Measurements from ENCODE around the gene TEX264.

Gene TEX264

DNA sequence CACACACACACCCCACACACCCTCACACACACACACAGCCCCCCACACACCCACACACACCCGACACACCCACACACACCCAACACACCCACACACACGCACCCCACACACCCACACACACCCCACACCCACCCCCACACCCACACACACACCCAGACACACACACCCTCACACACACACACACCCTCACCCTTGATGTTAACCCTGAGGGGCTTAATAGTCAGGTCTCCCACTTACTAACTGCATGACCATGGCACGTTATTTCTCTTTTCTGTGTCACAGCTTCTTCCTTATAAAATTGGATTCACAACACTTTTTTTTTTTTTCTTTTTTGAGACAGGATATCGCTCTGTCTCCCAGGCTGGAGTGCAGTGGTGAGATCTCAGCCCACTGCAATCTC, 38.6 kb downstream of the TEX264 start:
- FAIRE-seq (no peak), DNase-seq (ENCODE audit: insufficient read length, low spot score) (peak; percentile 6)
- TF ChIP-seq POLR2A (IDR thresholded peaks at IDR 0.05; ENCODE audit: low read depth, low read length): no peak
- TF ChIP-seq TAF1 (IDR thresholded peaks at IDR 0.05; ENCODE audit: low read depth, low read length): no peak
- no peak for TF ChIP-seq PAX5 (IDR thresholded peaks at IDR 0.05; ENCODE audit: insufficient read depth, low read length, severe bottlenecking)
- TF ChIP-seq POU2F2 (IDR thresholded peaks at IDR 0.05; ENCODE audit: low read depth, low read length): no peak
- TF ChIP-seq SPI1 (IDR thresholded peaks at IDR 0.05; ENCODE audit: low read depth, low read length): no peak
- no peak for TF ChIP-seq POLR2AphosphoS5 (IDR thresholded peaks at IDR 0.05; ENCODE audit: low read depth, low read length)

- peak; percentile 30 for DNase-seq (ENCODE audit: insufficient read length, low spot score)
- TF ChIP-seq SPI1 (IDR thresholded peaks at IDR 0.05; ENCODE audit: low read depth, low read length) (no peak), POLR2AphosphoS5 (IDR thresholded peaks at IDR 0.05; ENCODE audit: low read depth, low read length) (no peak), POLR2A (IDR thresholded peaks at IDR 0.05; ENCODE audit: low read depth, low read length) (no peak), POU2F2 (IDR thresholded peaks at IDR 0.05; ENCODE audit: low read depth, low read length) (no peak), TAF1 (IDR thresholded peaks at IDR 0.05; ENCODE audit: low read depth, low read length) (no peak), PAX5 (IDR thresholded peaks at IDR 0.05; ENCODE audit: insufficient read depth, low read length, severe bottlenecking) (no peak)
- FAIRE-seq: no peak
These were observed 39.7 kb downstream of the TEX264 start for GRCh38 chr3:51710631-51711351.

DNA sequence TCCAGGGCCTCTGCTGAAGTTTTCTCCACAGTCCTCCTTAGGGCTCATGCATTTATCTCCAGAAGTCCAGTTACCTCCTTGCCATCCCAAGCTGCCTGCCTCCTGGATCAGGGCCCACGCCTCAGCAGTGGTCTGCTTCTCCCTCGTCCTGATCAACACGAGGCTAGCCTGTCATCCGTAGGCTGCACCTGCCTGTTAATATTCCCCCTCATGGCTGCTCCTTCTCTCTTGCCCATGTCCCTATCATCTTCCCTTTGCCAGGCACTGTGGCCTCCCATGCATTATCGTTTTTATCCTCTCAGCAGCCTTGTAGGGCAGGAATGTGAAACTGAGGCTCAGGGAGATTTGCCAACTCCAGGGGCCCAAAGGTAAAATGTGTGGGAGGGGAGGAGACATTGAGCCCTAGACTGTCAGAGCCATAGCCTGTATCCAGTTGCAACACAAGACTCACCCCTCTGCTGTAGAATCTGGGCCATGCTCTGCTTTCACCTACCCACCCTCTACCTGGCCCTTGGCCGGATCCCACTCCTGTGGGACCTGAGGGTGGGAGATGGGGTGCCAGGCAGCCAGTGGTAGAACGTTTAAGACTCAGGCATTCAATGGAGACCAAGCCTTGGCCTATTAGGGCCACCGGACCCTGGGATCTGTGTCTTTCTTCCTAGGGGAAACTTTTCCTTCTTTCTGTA, 40.4 kb downstream of the TEX264 start:
- no peak for FAIRE-seq
- peak; percentile 5 for DNase-seq (ENCODE audit: insufficient read length, low spot score)
- TF ChIP-seq POU2F2 (IDR thresholded peaks at IDR 0.05; ENCODE audit: low read depth, low read length) (no peak), PAX5 (IDR thresholded peaks at IDR 0.05; ENCODE audit: insufficient read depth, low read length, severe bottlenecking) (no peak), POLR2A (IDR thresholded peaks at IDR 0.05; ENCODE audit: low read depth, low read length) (no peak), POLR2AphosphoS5 (IDR thresholded peaks at IDR 0.05; ENCODE audit: low read depth, low read length) (no peak), SPI1 (IDR thresholded peaks at IDR 0.05; ENCODE audit: low read depth, low read length) (no peak), TAF1 (IDR thresholded peaks at IDR 0.05; ENCODE audit: low read depth, low read length) (no peak)

- FAIRE-seq (no peak), DNase-seq (ENCODE audit: insufficient read length, low spot score) (peak; percentile 12)
- TF ChIP-seq SPI1 (IDR thresholded peaks at IDR 0.05; ENCODE audit: low read depth, low read length): no peak
- no peak for TF ChIP-seq POLR2A (IDR thresholded peaks at IDR 0.05; ENCODE audit: low read depth, low read length)
- TF ChIP-seq POU2F2 (IDR thresholded peaks at IDR 0.05; ENCODE audit: low read depth, low read length): no peak
- TF ChIP-seq TAF1 (IDR thresholded peaks at IDR 0.05; ENCODE audit: low read depth, low read length): no peak
- no peak for TF ChIP-seq PAX5 (IDR thresholded peaks at IDR 0.05; ENCODE audit: insufficient read depth, low read length, severe bottlenecking)
- no peak for TF ChIP-seq POLR2AphosphoS5 (IDR thresholded peaks at IDR 0.05; ENCODE audit: low read depth, low read length)
These were observed 41.0 kb downstream of the TEX264 start for GRCh38 chr3:51712038-51712420.

- no peak for TF ChIP-seq POLR2A (IDR thresholded peaks at IDR 0.05; ENCODE audit: low read depth, low read length)
- no peak for TF ChIP-seq SPI1 (IDR thresholded peaks at IDR 0.05; ENCODE audit: low read depth, low read length)
- no peak for TF ChIP-seq POU2F2 (IDR thresholded peaks at IDR 0.05; ENCODE audit: low read depth, low read length)
- no peak for TF ChIP-seq TAF1 (IDR thresholded peaks at IDR 0.05; ENCODE audit: low read depth, low read length)
- TF ChIP-seq POLR2AphosphoS5 (IDR thresholded peaks at IDR 0.05; ENCODE audit: low read depth, low read length): no peak
- no peak for TF ChIP-seq PAX5 (IDR thresholded peaks at IDR 0.05; ENCODE audit: insufficient read depth, low read length, severe bottlenecking)
- DNase-seq (ENCODE audit: insufficient read length, low spot score): peak; percentile 3
- no peak for FAIRE-seq
These were observed 41.5 kb downstream of the TEX264 start for GRCh38 chr3:51712511-51712931.

- FAIRE-seq: no peak
- TF ChIP-seq TAF1 (IDR thresholded peaks at IDR 0.05; ENCODE audit: low read depth, low read length) (no peak), POLR2AphosphoS5 (IDR thresholded peaks at IDR 0.05; ENCODE audit: low read depth, low read length) (no peak), SPI1 (IDR thresholded peaks at IDR 0.05; ENCODE audit: low read depth, low read length) (no peak), POU2F2 (IDR thresholded peaks at IDR 0.05; ENCODE audit: low read depth, low read length) (no peak), POLR2A (IDR thresholded peaks at IDR 0.05; ENCODE audit: low read depth, low read length) (no peak), PAX5 (IDR thresholded peaks at IDR 0.05; ENCODE audit: insufficient read depth, low read length, severe bottlenecking) (no peak)
- peak; percentile 0 for DNase-seq (ENCODE audit: insufficient read length, low spot score)
These were observed 41.9 kb downstream of the TEX264 start for GRCh38 chr3:51712963-51713362.

GRCh38 chr3:51715231-51715976, 44.4 kb downstream of the TEX264 start:
- no peak for FAIRE-seq
- TF ChIP-seq SPI1 (IDR thresholded peaks at IDR 0.05; ENCODE audit: low read depth, low read length) (no peak), PAX5 (IDR thresholded peaks at IDR 0.05; ENCODE audit: insufficient read depth, low read length, severe bottlenecking) (no peak), POU2F2 (IDR thresholded peaks at IDR 0.05; ENCODE audit: low read depth, low read length) (no peak), TAF1 (IDR thresholded peaks at IDR 0.05; ENCODE audit: low read depth, low read length) (no peak), POLR2A (IDR thresholded peaks at IDR 0.05; ENCODE audit: low read depth, low read length) (no peak), POLR2AphosphoS5 (IDR thresholded peaks at IDR 0.05; ENCODE audit: low read depth, low read length) (no peak)
- DNase-seq (ENCODE audit: insufficient read length, low spot score): peak; percentile 7

GRCh38 chr3:51715977-51716294, 44.9 kb downstream of the TEX264 start:
- FAIRE-seq: no peak
- no peak for DNase-seq (ENCODE audit: insufficient read length, low spot score)
- TF ChIP-seq POLR2A (IDR thresholded peaks at IDR 0.05; ENCODE audit: low read depth, low read length): no peak
- TF ChIP-seq PAX5 (IDR thresholded peaks at IDR 0.05; ENCODE audit: insufficient read depth, low read length, severe bottlenecking): no peak
- no peak for TF ChIP-seq SPI1 (IDR thresholded peaks at IDR 0.05; ENCODE audit: low read depth, low read length)
- no peak for TF ChIP-seq POLR2AphosphoS5 (IDR thresholded peaks at IDR 0.05; ENCODE audit: low read depth, low read length)
- TF ChIP-seq POU2F2 (IDR thresholded peaks at IDR 0.05; ENCODE audit: low read depth, low read length): no peak
- no peak for TF ChIP-seq TAF1 (IDR thresholded peaks at IDR 0.05; ENCODE audit: low read depth, low read length)

DNA sequence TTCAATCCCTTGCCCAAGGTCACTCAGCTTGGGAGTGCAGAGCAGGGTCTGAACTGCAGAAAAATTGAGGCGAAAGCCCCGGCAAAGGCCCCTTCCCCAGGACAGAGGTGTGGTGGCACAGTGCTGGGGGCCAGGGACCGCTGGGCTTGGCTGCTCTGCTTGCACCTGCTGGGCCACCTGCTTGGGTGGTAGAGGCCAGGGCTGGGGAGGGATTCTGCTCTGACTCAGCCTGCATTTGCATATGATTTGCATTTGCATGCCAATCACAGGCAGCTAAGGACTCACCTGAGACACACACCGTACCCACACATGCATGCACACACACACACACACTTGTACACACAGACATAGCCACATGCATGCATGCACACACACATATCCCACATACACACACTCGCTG, 45.8 kb downstream of the TEX264 start:
- TF ChIP-seq POU2F2 (IDR thresholded peaks at IDR 0.05; ENCODE audit: low read depth, low read length): peak; percentile 59; the same call in 1 of the 2 replicates
- no peak for TF ChIP-seq SPI1 (IDR thresholded peaks at IDR 0.05; ENCODE audit: low read depth, low read length)
- DNase-seq (ENCODE audit: insufficient read length, low spot score) (peak; percentile 9), FAIRE-seq (no peak)

All from GM12891 (cell line).